B cell (primary cell): ENCODE data around the gene SAMD4A. TPM values are rescaled to one million over a fixed set of nuclear protein-coding genes. Genes with fewer than 3 reads are reported as not detected.

Experiments
- ATAC-seq: fragments of 200-7000 bp; cut with Tn5 transposase; one replicate; pipeline ENCODE4 v1.10.0; 2021; ENCODE audit warnings: low read depth, mild to moderate bottlenecking, moderate number of reproducible peaks, moderate library complexity
- CTCF ChIA-PET: fragments of 350-600 bp; sonication (Branson Sonifier 250); formaldehyde crosslinking; loops from one replicate; lab custom pipeline; 2021; ENCODE audit warnings: antibody characterized with exemption, inconsistent platforms; lab: Charles Lee
- POLR2A ChIA-PET: fragments of 350-600 bp; sonication (Branson Sonifier 250); formaldehyde crosslinking; loops from one replicate; lab custom pipeline; 2021; ENCODE audit warnings: antibody characterized with exemption; lab: Charles Lee
- DNase-seq: peaks from one replicate; pipeline ENCODE4 v3.0.0; 2013
- H2AFZ ChIP-seq: 2 replicates; pipeline ENCODE4 v1.6.1; 2012; ENCODE audit warnings: mild to moderate bottlenecking, low read depth, low read length; ENCODE audit not compliant: insufficient read depth, poor library complexity, severe bottlenecking
- H3K27ac ChIP-seq, 2 donors: 1 replicate in 1 of 2; 2 replicates in 1 of 2; pipeline ENCODE4 v1.5.1; 2012 to 2013; ENCODE audit warnings: low read length in 2 of 2, mild to moderate bottlenecking in 2 of 2, moderate library complexity in 1 of 2
- H3K27me3 ChIP-seq, 4 experiments: fragments of 200-600 bp in 1 of 4; sonication (generic) in 1 of 4; replicated peaks in 1 of 4; 1 replicate in 2 of 4; 2 replicates in 2 of 4; pipeline versions ENCODE4 v1.6.1 to v1.7.0; 2013 to 2016; ENCODE audit warnings: low read length in 3 of 4, mild to moderate bottlenecking in 2 of 4, mixed read lengths in 1 of 4, moderate library complexity in 1 of 4; ENCODE audit not compliant: insufficient read depth in 4 of 4, control insufficient read depth in 3 of 4; ENCODE audit errors: control extremely low read depth in 1 of 4
- H3K36me3 ChIP-seq, 2 experiments: replicated peaks in 1 of 2; 1 replicate in 1 of 2; 2 replicates in 1 of 2; pipeline versions ENCODE4 v1.6.1 to v1.7.1; 2013; ENCODE audit warnings: low read length in 1 of 2; ENCODE audit not compliant: insufficient read depth in 2 of 2, control insufficient read depth in 1 of 2; ENCODE audit errors: control extremely low read depth in 1 of 2, extremely low read depth in 1 of 2
- H3K4me1 ChIP-seq, 2 donors: fragments of 200-600 bp in 1 of 2; sonication (generic) in 1 of 2; 1 replicate in 1 of 2; 2 replicates in 1 of 2; pipeline versions ENCODE4 v1.5.1 to v1.6.1; 2013 to 2017; ENCODE audit warnings: low read length in 2 of 2; ENCODE audit not compliant: control insufficient read depth in 2 of 2, insufficient read depth in 2 of 2
- H3K4me2 ChIP-seq: replicated peaks from 2 replicates; pipeline ENCODE3; 2012; ENCODE audit warnings: mild to moderate bottlenecking, low read depth, low read length; ENCODE audit not compliant: poor library complexity, severe bottlenecking
- H3K4me3 ChIP-seq, 5 experiments: fragments of 200-600 bp in 1 of 5; sonication (generic) in 1 of 5; 1 replicate in 3 of 5; 2 replicates in 2 of 5; pipeline versions ENCODE4 v1.5.1 to v1.7.0; 2011 to 2016; ENCODE audit warnings: low read length in 4 of 5, mild to moderate bottlenecking in 4 of 5, low read depth in 2 of 5, control low read depth in 1 of 5, moderate library complexity in 1 of 5; ENCODE audit not compliant: insufficient read depth in 1 of 5; ENCODE audit errors: control extremely low read depth in 1 of 5, extremely low read depth in 1 of 5
- H3K79me2 ChIP-seq: fragments of 200-600 bp; sonication (generic); one replicate; pipeline ENCODE4 v1.6.0; 2016; ENCODE audit warnings: low read length; ENCODE audit not compliant: control insufficient read depth, insufficient read depth
- H3K9ac ChIP-seq: fragments of 200-600 bp; sonication (generic); 2 replicates; pipeline ENCODE4 v1.6.1; 2017; ENCODE audit warnings: mild to moderate bottlenecking, low read length, moderate library complexity
- H3K9me3 ChIP-seq, 3 donors: one replicate each; pipeline versions ENCODE4 v1.6.1 to v1.7.1; 2013; ENCODE audit warnings: low read length in 2 of 3; ENCODE audit not compliant: control insufficient read depth in 2 of 3, insufficient read depth in 1 of 3; ENCODE audit errors: control extremely low read depth in 1 of 3
- H4K20me1 ChIP-seq: 2 replicates; pipeline ENCODE4 v1.6.0; 2012; ENCODE audit warnings: mild to moderate bottlenecking, low read length; ENCODE audit not compliant: insufficient read depth, control insufficient read depth, poor library complexity, severe bottlenecking
- H3K27ac Mint-ChIP-seq: one replicate; pipeline ENCODE4 v1.8.0; 2021; ENCODE audit warnings: mixed read lengths
- H3K27me3 Mint-ChIP-seq: one replicate; pipeline ENCODE4 v1.8.0; 2021; ENCODE audit warnings: mixed read lengths
- H3K4me1 Mint-ChIP-seq: one replicate; pipeline ENCODE4 v1.8.0; 2021; ENCODE audit warnings: mixed read lengths
- H3K4me3 Mint-ChIP-seq: one replicate; pipeline ENCODE4 v1.8.0; 2021; ENCODE audit warnings: mixed read lengths
- H3K9me3 Mint-ChIP-seq: one replicate; pipeline ENCODE4 v1.8.0; 2022; ENCODE audit warnings: mixed read lengths; ENCODE audit not compliant: insufficient read depth
- CTCF ChIP-seq: fragments of 200-600 bp; IDR thresholded peaks from one replicate; pipeline ENCODE4 v1.8.0; 2022; ENCODE audit warnings: antibody characterized with exemption, mild to moderate bottlenecking
- EZH2 ChIP-seq: IDR thresholded peaks from 2 replicates; pipeline ENCODE4 v1.6.1; 2012; ENCODE audit warnings: borderline replicate concordance, low read depth, mild to moderate bottlenecking, moderate library complexity, low read length; ENCODE audit not compliant: insufficient read depth, poor library complexity, severe bottlenecking
- WGBS: methylation state at CpG from one replicate; pipeline ENCODE4 v1.1.5; 2013; ENCODE audit warnings: missing lambda C conversion rate; ENCODE audit not compliant: insufficient coverage; 5-methylcytosine and 5-hydroxymethylcytosine counted together
- intact Hi-C: fragments of 100-400 bp; cut with micrococcal nuclease; formaldehyde crosslinking; loops from one replicate; pipeline ENCODE4 v1.10.0; 2022
- polyA plus RNA-seq: library from polyadenylated mRNA; depleted of rRNA; stranded (reverse); fragments of >200 nt; gene quantifications from 2 replicates; pipeline ENCODE4 v1.2.3, GENCODE V29; 2012
- total RNA-seq, 2 donors: library from RNA; stranded (reverse); fragments of 120-200 nt in 1 of 2; gene quantifications; 1 replicate in 1 of 2; 2 replicates in 1 of 2; pipeline versions ENCODE4 v1.2.3 to v1.2.4, GENCODE V29; 2013 to 2022

The SAMD4A gene
- total and polyA plus RNA-seq, 2 donors (not counting 1 experiment from before 2014, with no cell fraction given): 5.7 to 13.7 TPM

GRCh38 chr14:54830650-54831049 is 263.7 kb downstream of the SAMD4A start:
- peaks cover 7% of the 10 kb centered on the region for H3K27me3 Mint-ChIP-seq
- Histone ChIP-seq H3K27me3 (no peaks in the 10 kb centered on the region), H3K27ac (no peak overlapping the region), H3K36me3 (no peaks in the 10 kb centered on the region), H3K4me3 (no peak overlapping the region), H3K9me3 (peaks cover 0 to 14% (median 0%) of the 10 kb centered on the region in 3 donors), H3K4me1 (no peaks in the 10 kb centered on the region), H3K79me2 (no peaks in the 10 kb centered on the region), H3K4me2 (no peak overlapping the region), H3K9ac (no peak overlapping the region), H4K20me1 (no peaks in the 10 kb centered on the region), H2AFZ (no peak overlapping the region)
- no CpG with 5 or more reads among the region's 4 CpGs for WGBS
- TF ChIP-seq EZH2 (no peak), CTCF (no peak)
- intact Hi-C loops: no loop called here
- no peak overlapping the region for H3K27ac Mint-ChIP-seq
- H3K9me3 Mint-ChIP-seq: peaks cover 13% of the 10 kb centered on the region
- H3K4me3 Mint-ChIP-seq: no peak overlapping the region
- no peak for DNase-seq
- CTCF ChIA-PET: no interaction called here
- H3K4me1 Mint-ChIP-seq: no peaks in the 10 kb centered on the region
- no peak for ATAC-seq
- POLR2A ChIA-PET: no interaction called here

GRCh38 chr14:54834081-54834480 is 267.2 kb downstream of the SAMD4A start:
- Histone ChIP-seq H3K9ac (no peak overlapping the region), H3K27ac (no peak overlapping the region), H3K79me2 (no peaks in the 10 kb centered on the region), H3K4me3 (no peak overlapping the region), H3K9me3 (peaks cover 0 to 9% (median 0%) of the 10 kb centered on the region in 3 donors), H2AFZ (no peak overlapping the region), H3K4me1 (no peaks in the 10 kb centered on the region), H3K27me3 (no peaks in the 10 kb centered on the region), H4K20me1 (no peaks in the 10 kb centered on the region), H3K36me3 (no peaks in the 10 kb centered on the region), H3K4me2 (no peak overlapping the region)
- H3K4me3 Mint-ChIP-seq: no peak overlapping the region
- H3K27ac Mint-ChIP-seq: no peak overlapping the region
- no peaks in the 10 kb centered on the region for H3K4me1 Mint-ChIP-seq
- DNase-seq (no peak), ATAC-seq (no peak)
- CTCF ChIA-PET: no interaction called here
- intact Hi-C loops: no loop called here
- TF ChIP-seq CTCF (no peak), EZH2 (no peak)
- POLR2A ChIA-PET: interaction anchor here (0.6 kb wide), 1 partner anchor 22 kb away, joined by 6 read pairs; no protein-coding TSS in a partner anchor
- H3K27me3 Mint-ChIP-seq: peaks cover 7% of the 10 kb centered on the region
- peaks cover 6% of the 10 kb centered on the region for H3K9me3 Mint-ChIP-seq
